Ishikawa (cell line): ENCODE data around the gene KIZ.

ENCODE experiments used
- CREB1 ChIP-seq: IDR thresholded peaks from 2 replicates; pipeline ENCODE4 v1.6.1; 2012; ENCODE audit warnings: low read depth
- EGR1 ChIP-seq: IDR thresholded peaks from 2 replicates; pipeline ENCODE4 v1.6.1; 2012
- RAD21 ChIP-seq: IDR thresholded peaks from 2 replicates; pipeline ENCODE4 v1.6.1; 2012; ENCODE audit warnings: low read depth
- TAF1 ChIP-seq: IDR thresholded peaks from 2 replicates; pipeline ENCODE4 v1.6.1; 2012; ENCODE audit warnings: low read depth, mild to moderate bottlenecking
- TCF12 ChIP-seq: IDR thresholded peaks from 2 replicates; pipeline ENCODE4 v1.6.1; 2012; ENCODE audit warnings: low read depth
- ZBTB7A ChIP-seq: IDR thresholded peaks from 2 replicates; pipeline ENCODE4 v1.6.1; 2012; ENCODE audit warnings: low read depth

DNA sequence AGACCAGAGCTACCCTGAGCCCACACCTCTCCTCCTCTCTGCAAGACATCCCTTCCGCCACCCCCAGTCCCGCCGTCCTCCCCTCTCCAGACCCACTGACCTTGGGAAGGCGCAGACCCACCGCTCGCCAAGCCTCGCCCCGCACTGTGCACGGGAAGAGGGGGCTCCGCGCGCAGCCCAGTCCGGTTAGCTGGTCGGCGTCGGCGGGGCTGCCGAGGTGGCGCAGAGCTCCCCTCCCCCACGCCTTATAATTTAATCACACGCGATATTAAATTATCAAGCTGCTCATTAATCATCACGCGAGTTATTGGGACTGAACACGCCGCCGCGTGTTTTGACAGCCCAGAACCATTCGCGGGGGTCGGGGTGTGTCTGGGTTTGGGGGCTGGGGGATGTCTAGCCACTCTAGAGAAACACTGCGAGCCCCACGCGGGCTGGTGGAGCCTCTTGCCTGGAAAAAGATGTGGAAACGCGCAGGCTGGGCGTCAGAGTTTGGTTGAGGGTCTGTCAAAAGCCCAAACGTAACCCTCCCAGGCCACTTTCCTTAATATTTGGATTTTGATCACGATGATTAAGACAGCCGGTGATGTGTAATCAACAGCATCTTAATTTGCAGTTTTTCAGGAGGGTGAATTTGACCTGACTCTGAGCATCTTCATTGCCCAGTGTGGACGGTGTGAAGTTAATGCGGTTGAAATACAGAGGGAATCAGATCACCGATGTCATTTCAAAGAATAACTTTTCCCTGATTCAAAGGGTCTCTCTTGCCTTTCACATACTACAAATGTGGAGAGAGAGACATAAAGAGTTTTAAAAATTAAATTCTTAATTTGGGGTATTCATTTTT lies 19.5 kb upstream of the KIZ start, which contains the start of gene LINC00237:
- no peak for TF ChIP-seq ZBTB7A
- TF ChIP-seq RAD21, result no peak
- no peak for TF ChIP-seq TAF1
- no peak for TF ChIP-seq TCF12
- no peak for TF ChIP-seq EGR1
- TF ChIP-seq CREB1, result no peak
